ENCODE measurements around the gene ZBTB8OS. TPM values are rescaled to one million over a fixed set of nuclear protein-coding genes. Genes with fewer than 3 reads are reported as not detected.

The ZBTB8OS gene
- total RNA-seq, 2 donors from 2014 or later, result 12.5 to 22.7 TPM

GRCh38 chr1:32686387-32686786, 36.0 kb upstream of the ZBTB8OS start:
- H3K27me3 ChIP-seq, result no peaks in the 10 kb centered on the region
- intact Hi-C loops (cut with DNase I), result no loop called here
- no peak overlapping the region for H3K27ac ChIP-seq
- peaks cover 8% of the 10 kb centered on the region for H3K4me1 ChIP-seq
- H3K4me3 ChIP-seq, result no peak overlapping the region
- DNase-seq (no peak), ATAC-seq (no peak)
- no peaks in the 10 kb centered on the region for H3K9me3 ChIP-seq
- no peak for TF ChIP-seq CTCF (IDR thresholded peaks at IDR 0.05)
- WGBS, 2 donors, result 98 to 100% methylated on average over 2 of the region's 2 CpGs
- H3K36me3 ChIP-seq (replicated peaks in 1 of 2; ENCODE audit: insufficient read depth in 1 of 2, low read depth in 2 of 2), result peaks cover 0 to 13% of the 10 kb centered on the region in 2 donors

GRCh38 chr1:32685498-32685897, 35.1 kb upstream of the ZBTB8OS start:
- Histone ChIP-seq H3K36me3 (replicated peaks in 1 of 2; ENCODE audit: insufficient read depth in 1 of 2, low read depth in 2 of 2) (peaks cover 0 to 16% of the 10 kb centered on the region in 2 donors), H3K9me3 (no peaks in the 10 kb centered on the region), H3K27ac (no peak overlapping the region), H3K4me3 (no peak overlapping the region), H3K27me3 (no peaks in the 10 kb centered on the region), H3K4me1 (peaks cover 17% of the 10 kb centered on the region)
- intact Hi-C loops (cut with DNase I), result no loop called here
- DNase-seq (no peak), ATAC-seq (no peak)
- WGBS, 2 donors, result 65 to 80% methylated on average over 2 of the region's 2 CpGs
- no peak for TF ChIP-seq CTCF (IDR thresholded peaks at IDR 0.05)
- no peak for TF ChIP-seq POLR2A (IDR thresholded peaks at IDR 0.05)

- Histone ChIP-seq H3K4me1 (peaks cover 18% of the 10 kb centered on the region), H3K36me3 (replicated peaks in 1 of 2; ENCODE audit: insufficient read depth in 1 of 2, low read depth in 2 of 2) (peaks cover 0 to 16% of the 10 kb centered on the region in 2 donors), H3K9me3 (no peaks in the 10 kb centered on the region), H3K27me3 (no peaks in the 10 kb centered on the region), H3K4me3 (no peak overlapping the region), H3K27ac (peak overlapping the region in 1 of 4 donors; percentile 11)
- peak; percentile 42 for ATAC-seq
- no peak for DNase-seq
- TF ChIP-seq CTCF (IDR thresholded peaks at IDR 0.05) (no peak), POLR2A (IDR thresholded peaks at IDR 0.05) (no peak)
- 70 to 79% methylated on average over 2 of the region's 2 CpGs for WGBS, 2 donors
- intact Hi-C loops (cut with DNase I), result no loop called here
Observed at GRCh38 chr1:32684167-32684811, 33.9 kb upstream of the ZBTB8OS start.

GRCh38 chr1:32683397-32683796, 33.0 kb upstream of the ZBTB8OS start:
- Histone ChIP-seq H3K4me1 (peaks cover 18% of the 10 kb centered on the region), H3K36me3 (replicated peaks in 1 of 2; ENCODE audit: insufficient read depth in 1 of 2, low read depth in 2 of 2) (peaks cover 0 to 18% of the 10 kb centered on the region in 2 donors), H3K27ac (peak overlapping the region in 1 of 4 donors; percentile 5), H3K9me3 (no peaks in the 10 kb centered on the region), H3K4me3 (no peak overlapping the region), H3K27me3 (no peaks in the 10 kb centered on the region)
- TF ChIP-seq CTCF (IDR thresholded peaks at IDR 0.05) (no peak), POLR2A (IDR thresholded peaks at IDR 0.05) (no peak)
- intact Hi-C loops (cut with DNase I), result no loop called here
- WGBS, 2 donors, result 86 to 92% methylated on average over 3 of the region's 3 CpGs
- no peak for DNase-seq
- ATAC-seq, result no peak

- H3K4me1 ChIP-seq, result peaks cover 18% of the 10 kb centered on the region
- H3K9me3 ChIP-seq, result no peaks in the 10 kb centered on the region
- peak overlapping the region in 1 of 4 donors; percentile 26 for H3K27ac ChIP-seq
- H3K4me3 ChIP-seq, result no peak overlapping the region
- DNase-seq (no peak), ATAC-seq (peak; percentile 27)
- 30 to 36% methylated on average over 3 of the region's 3 CpGs for WGBS, 2 donors
- no peaks in the 10 kb centered on the region for H3K27me3 ChIP-seq
- TF ChIP-seq CTCF (IDR thresholded peaks at IDR 0.05), result no peak
- TF ChIP-seq POLR2A (IDR thresholded peaks at IDR 0.05), result no peak
- peaks cover 0 to 20% of the 10 kb centered on the region in 2 donors for H3K36me3 ChIP-seq (replicated peaks in 1 of 2; ENCODE audit: insufficient read depth in 1 of 2, low read depth in 2 of 2)
- intact Hi-C loops (cut with DNase I), result no loop called here
Observed at GRCh38 chr1:32681999-32682398, 31.6 kb upstream of the ZBTB8OS start.

Measured in body of pancreas (tissue), 4 donors.